ENCODE results near the gene NUSAP1. TPM values are rescaled to one million over a fixed set of nuclear protein-coding genes. Genes with fewer than 3 reads are reported as not detected.
A peak's percentile ranks its signal among the peaks of the same experiment; 100 is the strongest.
"Not testable (repeated sequence)": the region's sequence is repeated elsewhere in the genome, so short reads cannot be mapped to it uniquely, and the experiment has no call there.

Gene NUSAP1
- total RNA-seq, 2 donors from 2014 or later: 7.8 to 16.3 TPM

GRCh38 chr15:41304149-41304770, 28.4 kb upstream of the NUSAP1 start:
- Mint-ChIP-seq H3K27me3 (no peaks in the 10 kb centered on the region), H3K36me3 (ENCODE audit: low read depth) (peaks cover 2% of the 10 kb centered on the region), H3K4me3 (no peak overlapping the region), H3K27ac (no peak overlapping the region), H3K4me1 (peaks cover 12% of the 10 kb centered on the region)
- H3K9me3 ChIP-seq (ENCODE audit: control insufficient read depth, low read length, poor library complexity, severe bottlenecking): no peaks in the 10 kb centered on the region
- ATAC-seq (no peak), DNase-seq (no peak)

GRCh38 chr15:41307679-41308078, 25.0 kb upstream of the NUSAP1 start:
- H3K4me3 Mint-ChIP-seq: no peak overlapping the region
- peaks cover 7% of the 10 kb centered on the region for H3K4me1 Mint-ChIP-seq
- no peaks in the 10 kb centered on the region for H3K9me3 ChIP-seq (ENCODE audit: control insufficient read depth, low read length, poor library complexity, severe bottlenecking)
- DNase-seq (no peak), ATAC-seq (no peak)
- H3K36me3 Mint-ChIP-seq (ENCODE audit: low read depth): no peaks in the 10 kb centered on the region
- H3K27ac Mint-ChIP-seq: no peak overlapping the region
- H3K27me3 Mint-ChIP-seq: no peaks in the 10 kb centered on the region

GRCh38 chr15:41309226-41309905, 23.3 kb upstream of the NUSAP1 start:
- ATAC-seq (no peak), DNase-seq (no peak)
- no peak overlapping the region for H3K27ac Mint-ChIP-seq
- H3K9me3 ChIP-seq (ENCODE audit: control insufficient read depth, low read length, poor library complexity, severe bottlenecking): no peaks in the 10 kb centered on the region
- H3K27me3 Mint-ChIP-seq: no peaks in the 10 kb centered on the region
- H3K36me3 Mint-ChIP-seq (ENCODE audit: low read depth): no peaks in the 10 kb centered on the region
- H3K4me3 Mint-ChIP-seq: no peak overlapping the region
- H3K4me1 Mint-ChIP-seq: peaks cover 6% of the 10 kb centered on the region

- H3K36me3 Mint-ChIP-seq (ENCODE audit: low read depth); DNase-seq; H3K27ac Mint-ChIP-seq; H3K9me3 ChIP-seq (ENCODE audit: control insufficient read depth, low read length, poor library complexity, severe bottlenecking); ATAC-seq; H3K27me3 Mint-ChIP-seq; H3K4me1 Mint-ChIP-seq; H3K4me3 Mint-ChIP-seq: not testable (repeated sequence)
These were observed 11.8 kb upstream of the NUSAP1 start for GRCh38 chr15:41320805-41321330.

GRCh38 chr15:41323611-41324010, 9.1 kb upstream of the NUSAP1 start:
- H3K27ac Mint-ChIP-seq: no peak overlapping the region
- DNase-seq (no peak), ATAC-seq (no peak)
- no peaks in the 10 kb centered on the region for H3K27me3 Mint-ChIP-seq
- peaks cover 2% of the 10 kb centered on the region for H3K4me1 Mint-ChIP-seq
- H3K4me3 Mint-ChIP-seq: no peak overlapping the region
- no peaks in the 10 kb centered on the region for H3K9me3 ChIP-seq (ENCODE audit: control insufficient read depth, low read length, poor library complexity, severe bottlenecking)
- no peaks in the 10 kb centered on the region for H3K36me3 Mint-ChIP-seq (ENCODE audit: low read depth)

- Mint-ChIP-seq H3K4me1 (peaks cover 13% of the 10 kb centered on the region), H3K27me3 (no peaks in the 10 kb centered on the region), H3K36me3 (ENCODE audit: low read depth) (peaks cover 2% of the 10 kb centered on the region), H3K4me3 (peak overlapping the region; percentile 98), H3K27ac (no peak overlapping the region)
- no peak for ATAC-seq
- no peaks in the 10 kb centered on the region for H3K9me3 ChIP-seq (ENCODE audit: control insufficient read depth, low read length, poor library complexity, severe bottlenecking)
- no peak for DNase-seq
These were observed 1.4 kb upstream of the NUSAP1 start for GRCh38 chr15:41331281-41331680.

- Mint-ChIP-seq H3K4me1 (peaks cover 14% of the 10 kb centered on the region), H3K36me3 (ENCODE audit: low read depth) (peaks cover 2% of the 10 kb centered on the region), H3K27ac (peak overlapping the region; percentile 94), H3K27me3 (no peaks in the 10 kb centered on the region), H3K4me3 (peak overlapping the region; percentile 98)
- no peak for ATAC-seq
- no peaks in the 10 kb centered on the region for H3K9me3 ChIP-seq (ENCODE audit: control insufficient read depth, low read length, poor library complexity, severe bottlenecking)
- DNase-seq: no peak
These were observed 868 bp upstream of the NUSAP1 start for GRCh38 chr15:41331833-41332193.

- H3K27me3 Mint-ChIP-seq: no peaks in the 10 kb centered on the region
- peak; percentile 28 for ATAC-seq
- no peak for DNase-seq
- H3K4me1 Mint-ChIP-seq: peaks cover 20% of the 10 kb centered on the region
- peak overlapping the region; percentile 98 for H3K4me3 Mint-ChIP-seq
- H3K36me3 Mint-ChIP-seq (ENCODE audit: low read depth): peaks cover 2% of the 10 kb centered on the region
- no peaks in the 10 kb centered on the region for H3K9me3 ChIP-seq (ENCODE audit: control insufficient read depth, low read length, poor library complexity, severe bottlenecking)
- peak overlapping the region; percentile 94 for H3K27ac Mint-ChIP-seq
These were observed 413 bp downstream of the NUSAP1 start for GRCh38 chr15:41333026-41333562.

GRCh38 chr15:41334293-41335120, 1.8 kb downstream of the NUSAP1 start:
- ATAC-seq (no peak), DNase-seq (no peak)
- Mint-ChIP-seq H3K36me3 (ENCODE audit: low read depth) (peaks cover 2% of the 10 kb centered on the region), H3K4me1 (peaks cover 24% of the 10 kb centered on the region), H3K4me3 (peak overlapping the region; percentile 98), H3K27me3 (no peaks in the 10 kb centered on the region), H3K27ac (no peak overlapping the region)
- no peaks in the 10 kb centered on the region for H3K9me3 ChIP-seq (ENCODE audit: control insufficient read depth, low read length, poor library complexity, severe bottlenecking)

GRCh38 chr15:41336549-41336948, 3.9 kb downstream of the NUSAP1 start:
- Mint-ChIP-seq H3K27ac (peak overlapping the region; percentile 32), H3K4me1 (peaks cover 27% of the 10 kb centered on the region), H3K27me3 (no peaks in the 10 kb centered on the region), H3K4me3 (no peak overlapping the region), H3K36me3 (ENCODE audit: low read depth) (peaks cover 2% of the 10 kb centered on the region)
- ATAC-seq (no peak), DNase-seq (no peak)
- H3K9me3 ChIP-seq (ENCODE audit: control insufficient read depth, low read length, poor library complexity, severe bottlenecking): no peaks in the 10 kb centered on the region

GRCh38 chr15:41337047-41337446, 4.4 kb downstream of the NUSAP1 start:
- H3K36me3 Mint-ChIP-seq (ENCODE audit: low read depth): peaks cover 4% of the 10 kb centered on the region
- DNase-seq (no peak), ATAC-seq (no peak)
- H3K4me1 Mint-ChIP-seq: peaks cover 22% of the 10 kb centered on the region
- no peak overlapping the region for H3K4me3 Mint-ChIP-seq
- no peaks in the 10 kb centered on the region for H3K27me3 Mint-ChIP-seq
- no peaks in the 10 kb centered on the region for H3K9me3 ChIP-seq (ENCODE audit: control insufficient read depth, low read length, poor library complexity, severe bottlenecking)
- peak overlapping the region; percentile 32 for H3K27ac Mint-ChIP-seq

GRCh38 chr15:41337631-41338522, 5.2 kb downstream of the NUSAP1 start:
- peaks cover 18% of the 10 kb centered on the region for H3K4me1 Mint-ChIP-seq
- H3K36me3 Mint-ChIP-seq (ENCODE audit: low read depth): peaks cover 2% of the 10 kb centered on the region
- ATAC-seq (no peak), DNase-seq (no peak)
- no peaks in the 10 kb centered on the region for H3K27me3 Mint-ChIP-seq
- no peaks in the 10 kb centered on the region for H3K9me3 ChIP-seq (ENCODE audit: control insufficient read depth, low read length, poor library complexity, severe bottlenecking)
- H3K4me3 Mint-ChIP-seq: peak overlapping the region; percentile 31
- H3K27ac Mint-ChIP-seq: peak overlapping the region; percentile 54
